ENCODE results near the gene ACOT13. TPM values are rescaled to one million over a fixed set of nuclear protein-coding genes. Genes with fewer than 3 reads are reported as not detected.

The ACOT13 gene
- total RNA-seq, 1 experiment from 2014 or later = 33.5 TPM

- Histone ChIP-seq H3K36me3 (ENCODE audit: control insufficient read depth in 1 of 2, insufficient read depth in 2 of 2, low read length in 2 of 2) (no peaks in the 10 kb centered on the region), H2AFZ (ENCODE audit: low read depth, low read length, poor library complexity, severe bottlenecking) (no peak overlapping the region), H3K4me1 (ENCODE audit: control insufficient read depth in 1 of 2, insufficient read depth in 2 of 2, low read length in 2 of 2) (no peaks in the 10 kb centered on the region), H3K9ac (ENCODE audit: low read length) (no peak overlapping the region), H4K20me1 (ENCODE audit: insufficient read depth) (no peaks in the 10 kb centered on the region), H3K79me2 (ENCODE audit: insufficient read depth, low read length) (no peaks in the 10 kb centered on the region), H3K27me3 (ENCODE audit: insufficient read depth, low read length) (no peaks in the 10 kb centered on the region), H3K4me3 (replicated peaks in 1 of 2; ENCODE audit: low read depth in 1 of 2, low read length in 2 of 2) (no peak overlapping the region), H3K9me2 (ENCODE audit: insufficient read depth) (no peaks in the 10 kb centered on the region), H3K4me2 (ENCODE audit: low read length) (no peak overlapping the region), H3K27ac (ENCODE audit: low read depth, low read length) (no peak overlapping the region), H3K9me3 (ENCODE audit: control insufficient read depth in 1 of 2, insufficient read depth in 1 of 2, low read depth in 1 of 2, low read length in 2 of 2) (no peaks in the 10 kb centered on the region)
- POLR2A ChIA-PET = no interaction called here
- CTCF ChIA-PET = no interaction called here
- TF ChIP-seq EGR1 (IDR thresholded peaks at IDR 0.05; ENCODE audit: low read depth) = no peak
- no peak for TF ChIP-seq SRF (IDR thresholded peaks at IDR 0.05; ENCODE audit: low read depth)
- no peak for TF ChIP-seq EZH2 (IDR thresholded peaks at IDR 0.05)
- no peak for TF ChIP-seq FOSL1 (IDR thresholded peaks at IDR 0.05; ENCODE audit: low read depth)
- no peak for TF ChIP-seq ZFX (IDR thresholded peaks at IDR 0.05)
- TF ChIP-seq MAX (IDR thresholded peaks at IDR 0.05) = no peak
- no peak for TF ChIP-seq YY1 (IDR thresholded peaks at IDR 0.05; ENCODE audit: extremely low read depth, insufficient replicate concordance, low read depth, low read length)
- no peak for TF ChIP-seq TCF7L2 (IDR thresholded peaks at IDR 0.05; ENCODE audit: borderline replicate concordance, extremely low read depth, insufficient read depth, insufficient read length)
- TF ChIP-seq POLR2A (IDR thresholded peaks at IDR 0.05; ENCODE audit: borderline replicate concordance, extremely low read depth, insufficient read depth, insufficient read length) = no peak
- TF ChIP-seq CBX3 (IDR thresholded peaks at IDR 0.05; ENCODE audit: low read depth) = no peak
- TF ChIP-seq ATF3 (IDR thresholded peaks at IDR 0.05) = no peak
- no peak for TF ChIP-seq RAD21 (IDR thresholded peaks at IDR 0.05; ENCODE audit: low read depth)
- no peak for TF ChIP-seq EZH2phosphoT487 (IDR thresholded peaks at IDR 0.05; ENCODE audit: borderline replicate concordance)
- TF ChIP-seq ZNF274 (IDR thresholded peaks at IDR 0.05; ENCODE audit: low read depth, low read length) = no peak
- no peak for TF ChIP-seq SIN3A (IDR thresholded peaks at IDR 0.05; ENCODE audit: low read depth)
- TF ChIP-seq CEBPB (IDR thresholded peaks at IDR 0.05; ENCODE audit: low read depth) = no peak
- TF ChIP-seq REST (IDR thresholded peaks at IDR 0.05; ENCODE audit: low read depth) = no peak
- no peak for TF ChIP-seq ELF1 (IDR thresholded peaks at IDR 0.05; ENCODE audit: borderline replicate concordance, low read depth)
- intact Hi-C loops (cut with micrococcal nuclease) = no loop called here
- DNase-seq (ENCODE audit: low read depth, low spot score) (no peak), ATAC-seq (no peak)
- BruUV-seq (replicated peaks) = no TSS peak
- RAD21 ChIA-PET (ENCODE audit: low non-redundant PET in 1 of 2, low total read pairs in 2 of 2, uncharacterized antibody in 2 of 2, unreplicated experiment in 2 of 2) = no interaction called here
These were observed 25.5 kb downstream of the ACOT13 start for GRCh38 chr6:24692415-24692814.
